ACC112 (cell line): ENCODE measurements around the gene CDH22.

Experiments
- H2AFZ ChIP-seq: fragments of 200-600 bp; sonication (generic); one replicate; pipeline ENCODE4 v1.6.0; 2017; ENCODE audit warnings: antibody characterized with exemption, low read length; ENCODE audit not compliant: unreplicated experiment
- H3K27ac ChIP-seq: fragments of 200-600 bp; sonication (generic); 2 replicates; pipeline ENCODE4 v1.5.1; 2014; ENCODE audit warnings: low read depth, mild to moderate bottlenecking, antibody characterized with exemption, low read length, moderate library complexity
- H3K27me3 ChIP-seq: fragments of 200-600 bp; sonication (generic); 2 replicates; pipeline ENCODE4 v1.6.1; 2014; ENCODE audit warnings: mild to moderate bottlenecking, antibody characterized with exemption, low read length, moderate library complexity, mixed read lengths; ENCODE audit not compliant: insufficient read depth
- H3K36me3 ChIP-seq: fragments of 200-600 bp; sonication (generic); 2 replicates; pipeline ENCODE4 v1.6.1; 2016; ENCODE audit warnings: mild to moderate bottlenecking, antibody characterized with exemption, low read length, moderate library complexity, mixed read lengths; ENCODE audit not compliant: insufficient read depth
- H3K4me1 ChIP-seq: fragments of 200-600 bp; sonication (generic); one replicate; pipeline ENCODE4 v1.6.1; 2016; ENCODE audit warnings: low read length, mixed read lengths; ENCODE audit not compliant: insufficient read depth, unreplicated experiment, control insufficient read depth
- H3K4me3 ChIP-seq: fragments of 200-600 bp; sonication (generic); 2 replicates; pipeline ENCODE4 v1.5.1; 2014; ENCODE audit warnings: mild to moderate bottlenecking, low read depth, low read length
- H3K79me2 ChIP-seq: fragments of 200-600 bp; sonication (generic); one replicate; pipeline ENCODE4 v1.6.0; 2016; ENCODE audit warnings: low read length; ENCODE audit not compliant: control insufficient read depth, unreplicated experiment, insufficient read depth

CDH22 gene

DNA sequence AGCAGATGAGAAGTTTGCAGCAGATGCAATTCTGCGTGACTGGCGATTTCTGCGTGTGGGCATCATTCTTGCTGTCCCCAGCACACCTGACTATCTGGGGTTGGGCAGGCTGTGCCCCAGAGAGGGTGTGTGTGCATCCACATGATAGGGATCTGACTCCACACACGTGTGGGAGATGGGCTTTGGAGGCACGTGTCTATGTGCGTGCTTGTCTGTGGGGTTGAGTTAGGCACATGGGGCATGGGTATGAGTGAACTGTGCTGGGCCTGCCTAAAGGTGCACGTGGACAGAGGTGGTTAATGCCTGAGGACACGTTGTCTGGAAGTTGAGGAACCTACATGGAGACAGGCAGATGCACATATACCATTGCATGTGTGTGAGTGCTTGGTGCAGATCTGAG lies 139.9 kb downstream of the CDH22 start:
- no peaks in the 10 kb centered on the region for H3K4me1 ChIP-seq
- H3K4me3 ChIP-seq, result no peak overlapping the region
- no peak overlapping the region for H2AFZ ChIP-seq
- no peaks in the 10 kb centered on the region for H3K79me2 ChIP-seq
- peaks cover 90% of the 10 kb centered on the region for H3K27me3 ChIP-seq
- no peaks in the 10 kb centered on the region for H3K36me3 ChIP-seq
- no peak overlapping the region for H3K27ac ChIP-seq

DNA sequence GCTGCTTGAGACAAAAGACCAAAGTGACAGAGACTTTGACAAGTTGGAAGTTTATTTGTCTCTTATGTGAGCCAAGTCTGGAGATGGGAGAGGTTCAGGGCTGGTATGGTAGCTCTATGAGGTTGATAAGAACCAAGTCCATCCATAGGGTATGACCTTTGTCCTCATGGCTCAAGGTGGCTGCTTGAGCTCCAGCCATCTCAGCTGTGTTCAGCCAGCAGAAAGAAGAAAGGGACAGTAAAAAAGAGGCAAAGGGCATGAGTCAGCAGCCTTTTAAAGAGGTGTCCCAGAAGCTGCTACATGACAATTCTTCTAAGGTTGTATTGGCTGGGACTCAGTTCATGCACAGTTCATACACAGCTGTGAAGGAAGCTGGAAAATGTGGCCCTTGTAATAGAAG lies 141.2 kb downstream of the CDH22 start:
- H3K27me3 ChIP-seq, result peaks cover 90% of the 10 kb centered on the region
- H3K27ac ChIP-seq, result no peak overlapping the region
- no peak overlapping the region for H2AFZ ChIP-seq
- H3K36me3 ChIP-seq, result no peaks in the 10 kb centered on the region
- no peaks in the 10 kb centered on the region for H3K4me1 ChIP-seq
- H3K4me3 ChIP-seq, result no peak overlapping the region
- H3K79me2 ChIP-seq, result no peaks in the 10 kb centered on the region

DNA sequence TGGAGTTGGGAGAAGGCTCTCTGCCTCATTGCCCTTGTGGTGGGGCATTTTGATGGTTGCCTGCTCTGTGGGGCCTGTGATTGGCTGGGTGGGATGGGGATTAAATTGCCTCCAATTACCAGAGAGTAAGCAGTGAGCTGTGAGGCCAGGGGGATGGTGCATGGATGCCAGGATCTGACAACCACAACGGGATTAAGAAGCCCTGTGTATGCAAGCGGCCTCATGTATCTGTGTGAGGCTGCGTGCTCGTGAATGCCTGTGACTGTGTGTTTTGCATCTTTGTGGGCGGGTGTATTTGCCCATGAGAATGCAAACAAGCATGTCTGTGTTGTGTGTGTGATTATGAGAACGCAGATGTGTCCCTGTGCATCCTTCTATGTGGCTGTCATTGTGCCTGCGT lies 144.0 kb downstream of the CDH22 start:
- no peak overlapping the region for H3K27ac ChIP-seq
- H3K36me3 ChIP-seq, result no peaks in the 10 kb centered on the region
- peaks cover 91% of the 10 kb centered on the region for H3K27me3 ChIP-seq
- no peaks in the 10 kb centered on the region for H3K4me1 ChIP-seq
- no peak overlapping the region for H3K4me3 ChIP-seq
- no peak overlapping the region for H2AFZ ChIP-seq
- no peaks in the 10 kb centered on the region for H3K79me2 ChIP-seq

DNA sequence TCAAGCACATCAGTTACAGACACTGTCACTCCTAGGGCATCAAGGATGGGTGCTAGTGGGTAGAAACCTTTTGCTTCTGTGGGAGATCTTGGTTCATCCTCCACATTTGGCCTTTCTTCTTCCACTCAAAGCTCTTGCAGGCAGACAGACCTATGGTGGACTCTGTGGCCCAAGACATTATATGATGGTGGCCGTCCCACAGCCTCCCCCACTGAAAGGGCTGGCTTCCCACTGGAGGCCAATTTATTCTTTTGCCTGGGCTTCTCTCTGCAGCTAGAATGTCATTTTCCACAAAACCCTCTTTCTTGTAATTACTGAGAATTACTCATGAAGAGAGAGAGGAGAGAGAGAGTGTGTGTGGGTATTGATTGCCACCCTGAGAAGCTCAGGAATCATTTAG lies 146.4 kb downstream of the CDH22 start:
- Histone ChIP-seq H3K36me3 (no peaks in the 10 kb centered on the region), H3K27me3 (peaks cover 91% of the 10 kb centered on the region), H3K4me1 (no peaks in the 10 kb centered on the region), H3K4me3 (no peak overlapping the region), H3K27ac (no peak overlapping the region), H3K79me2 (no peaks in the 10 kb centered on the region), H2AFZ (no peak overlapping the region)

DNA sequence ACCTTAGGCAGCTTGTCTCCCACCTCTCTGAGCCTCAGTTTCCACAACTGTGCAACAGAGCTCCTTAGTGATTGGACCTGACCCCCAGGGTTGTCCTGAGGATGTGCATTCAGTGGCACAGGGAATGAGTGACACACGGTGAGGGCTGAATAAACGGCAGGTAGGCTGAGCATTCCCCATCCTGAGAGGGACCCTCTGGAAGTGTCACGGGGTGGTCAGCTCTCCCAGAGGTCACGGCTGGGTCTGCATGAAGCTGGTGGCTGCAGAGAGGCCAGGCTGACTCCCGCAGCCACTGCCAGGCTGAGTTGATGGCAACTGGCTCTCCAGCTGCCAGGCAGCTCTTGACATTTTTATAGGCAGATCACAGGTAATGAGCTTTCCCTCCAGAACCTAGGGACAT lies 147.6 kb downstream of the CDH22 start:
- H3K27ac ChIP-seq, result no peak overlapping the region
- H2AFZ ChIP-seq, result no peak overlapping the region
- peaks cover 85% of the 10 kb centered on the region for H3K27me3 ChIP-seq
- no peaks in the 10 kb centered on the region for H3K36me3 ChIP-seq
- no peaks in the 10 kb centered on the region for H3K79me2 ChIP-seq
- no peak overlapping the region for H3K4me3 ChIP-seq
- no peaks in the 10 kb centered on the region for H3K4me1 ChIP-seq

DNA sequence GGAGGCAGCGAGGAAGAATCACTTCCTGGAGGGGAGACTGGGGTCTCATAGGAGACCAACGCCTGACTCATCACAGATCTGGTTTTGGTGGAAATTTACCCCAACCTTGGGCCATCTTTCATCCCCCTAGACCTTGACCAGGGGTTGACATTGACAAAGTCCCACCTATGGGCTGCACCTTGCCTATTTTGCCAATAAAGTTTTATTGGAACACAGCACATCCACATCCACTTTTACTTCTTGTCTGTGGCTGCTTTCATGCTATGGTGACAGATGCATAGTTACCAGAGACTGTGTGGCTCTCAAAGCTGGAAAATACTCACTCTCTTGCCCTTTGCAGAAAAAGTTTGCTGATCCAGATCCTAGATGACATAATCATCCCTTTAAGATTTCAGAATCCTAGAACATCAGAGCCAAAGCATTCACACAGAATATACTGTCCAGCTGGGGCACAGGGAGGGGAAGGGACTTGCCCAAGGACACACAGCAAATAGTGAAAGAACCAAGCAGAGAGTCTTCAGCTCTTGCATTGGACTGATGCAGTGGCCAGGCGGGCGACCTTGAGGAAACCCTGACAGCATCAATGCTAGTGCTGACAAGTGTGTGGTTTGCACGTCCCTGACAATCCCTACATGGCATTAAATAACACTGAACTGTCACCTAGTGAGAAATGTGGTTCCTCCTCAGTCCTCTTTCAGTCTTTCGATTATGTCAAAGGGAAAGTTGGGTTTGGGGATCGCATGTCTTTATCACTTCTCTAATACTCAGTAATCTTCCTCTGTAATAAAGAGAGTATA lies 149.0 kb downstream of the CDH22 start:
- H2AFZ ChIP-seq, result no peak overlapping the region
- H3K4me1 ChIP-seq, result no peaks in the 10 kb centered on the region
- no peaks in the 10 kb centered on the region for H3K79me2 ChIP-seq
- H3K4me3 ChIP-seq, result no peak overlapping the region
- H3K27ac ChIP-seq, result no peak overlapping the region
- peaks cover 86% of the 10 kb centered on the region for H3K27me3 ChIP-seq
- no peaks in the 10 kb centered on the region for H3K36me3 ChIP-seq

DNA sequence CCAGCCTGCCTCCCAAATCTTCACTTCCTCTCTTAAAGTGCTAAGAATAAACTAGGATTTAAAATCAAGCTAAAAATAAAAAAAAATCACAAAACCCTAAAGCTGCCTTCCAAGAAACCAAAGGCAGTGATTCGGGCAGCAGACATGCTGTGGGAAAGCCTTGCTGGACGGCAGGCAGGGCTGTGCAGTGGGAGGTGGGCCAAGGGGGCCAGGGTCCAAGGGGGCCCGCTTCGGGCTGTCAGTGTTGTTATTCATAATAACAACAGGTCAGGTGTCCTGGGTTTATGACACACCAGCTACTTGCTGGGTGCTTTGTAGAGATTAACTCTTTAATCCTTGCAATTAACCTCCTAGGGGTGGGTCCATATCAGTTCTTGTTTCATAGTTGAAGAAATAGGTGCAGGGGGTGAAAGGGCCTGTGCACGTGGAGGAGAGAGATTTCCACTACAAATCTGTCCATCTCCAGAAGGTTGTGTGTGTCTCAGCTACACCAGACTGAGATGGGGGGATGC lies 149.8 kb downstream of the CDH22 start:
- H2AFZ ChIP-seq, result no peak overlapping the region
- no peaks in the 10 kb centered on the region for H3K79me2 ChIP-seq
- H3K36me3 ChIP-seq, result no peaks in the 10 kb centered on the region
- no peak overlapping the region for H3K4me3 ChIP-seq
- H3K27me3 ChIP-seq, result peaks cover 79% of the 10 kb centered on the region
- H3K4me1 ChIP-seq, result no peaks in the 10 kb centered on the region
- no peak overlapping the region for H3K27ac ChIP-seq

DNA sequence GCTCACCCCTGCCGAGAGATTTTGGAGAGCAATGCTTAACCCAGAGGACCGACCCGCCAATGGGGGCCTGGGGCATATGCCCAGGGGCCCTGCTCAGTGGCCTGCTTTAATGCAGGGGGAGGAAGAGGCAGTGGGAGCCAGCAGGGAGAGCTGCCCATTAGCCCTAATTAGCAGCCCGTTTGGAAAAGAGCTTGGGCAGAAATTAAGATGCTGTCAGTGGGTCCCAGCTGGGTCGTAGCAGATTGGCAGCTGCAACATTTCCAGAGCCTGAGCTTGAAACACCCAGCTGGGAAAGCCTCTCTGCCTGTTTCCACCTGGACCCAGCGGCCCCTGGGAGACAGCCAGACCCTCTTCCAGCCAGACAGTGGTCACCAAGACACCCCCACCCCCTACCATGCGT lies 150.7 kb downstream of the CDH22 start:
- Histone ChIP-seq H3K27ac (no peak overlapping the region), H2AFZ (no peak overlapping the region), H3K27me3 (peaks cover 70% of the 10 kb centered on the region), H3K4me3 (no peak overlapping the region), H3K36me3 (no peaks in the 10 kb centered on the region), H3K79me2 (no peaks in the 10 kb centered on the region), H3K4me1 (no peaks in the 10 kb centered on the region)

DNA sequence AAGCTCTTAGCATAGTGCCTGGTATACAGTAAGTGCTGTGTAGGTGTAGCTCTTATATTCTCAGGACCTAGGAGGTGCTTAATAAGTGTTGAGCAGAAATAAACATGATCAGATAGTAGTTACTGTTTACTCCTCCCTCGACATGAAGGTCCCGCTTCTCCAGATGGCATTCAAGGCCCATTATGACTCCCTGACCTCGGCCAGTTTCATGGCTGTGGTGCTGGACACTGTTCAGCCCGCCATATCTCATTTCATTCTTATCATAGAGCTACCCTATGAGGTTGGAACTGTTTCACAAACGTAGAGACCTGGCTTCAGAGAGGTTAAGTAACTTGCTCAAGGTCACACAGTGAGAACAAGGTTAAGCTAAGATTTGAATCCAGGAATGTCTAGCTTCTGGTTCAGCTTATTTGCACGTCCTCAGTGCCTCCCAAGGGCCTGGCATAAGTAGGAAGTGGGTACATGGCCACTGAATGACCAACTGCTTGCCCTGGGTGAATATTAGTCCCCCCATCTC lies 151.2 kb downstream of the CDH22 start:
- Histone ChIP-seq H2AFZ (no peak overlapping the region), H3K4me3 (no peak overlapping the region), H3K4me1 (no peaks in the 10 kb centered on the region), H3K27ac (no peak overlapping the region), H3K27me3 (peaks cover 66% of the 10 kb centered on the region), H3K79me2 (no peaks in the 10 kb centered on the region), H3K36me3 (no peaks in the 10 kb centered on the region)

DNA sequence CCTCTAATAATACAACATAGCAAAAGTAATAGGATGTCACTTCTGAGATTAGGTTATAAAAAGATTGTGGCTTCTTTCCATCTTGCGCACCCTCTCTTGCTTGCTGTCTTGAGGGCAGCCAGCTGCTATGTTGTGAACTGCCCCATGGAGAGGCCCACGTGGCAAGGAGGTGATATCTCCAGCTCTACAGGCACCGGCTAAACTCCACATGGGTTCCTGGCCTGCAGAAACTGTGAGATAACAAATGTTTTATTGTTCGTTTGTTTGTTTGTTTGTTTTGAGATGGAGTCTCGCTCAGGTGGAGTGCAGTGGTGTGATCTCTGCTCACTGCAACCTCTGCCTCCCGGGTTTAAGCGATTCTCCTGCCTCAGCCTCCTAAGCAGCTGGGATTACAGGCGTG lies 152.2 kb downstream of the CDH22 start:
- no peak overlapping the region for H2AFZ ChIP-seq
- no peaks in the 10 kb centered on the region for H3K4me1 ChIP-seq
- no peak overlapping the region for H3K27ac ChIP-seq
- H3K36me3 ChIP-seq, result no peaks in the 10 kb centered on the region
- H3K79me2 ChIP-seq, result no peaks in the 10 kb centered on the region
- no peak overlapping the region for H3K4me3 ChIP-seq
- H3K27me3 ChIP-seq, result peaks cover 56% of the 10 kb centered on the region

DNA sequence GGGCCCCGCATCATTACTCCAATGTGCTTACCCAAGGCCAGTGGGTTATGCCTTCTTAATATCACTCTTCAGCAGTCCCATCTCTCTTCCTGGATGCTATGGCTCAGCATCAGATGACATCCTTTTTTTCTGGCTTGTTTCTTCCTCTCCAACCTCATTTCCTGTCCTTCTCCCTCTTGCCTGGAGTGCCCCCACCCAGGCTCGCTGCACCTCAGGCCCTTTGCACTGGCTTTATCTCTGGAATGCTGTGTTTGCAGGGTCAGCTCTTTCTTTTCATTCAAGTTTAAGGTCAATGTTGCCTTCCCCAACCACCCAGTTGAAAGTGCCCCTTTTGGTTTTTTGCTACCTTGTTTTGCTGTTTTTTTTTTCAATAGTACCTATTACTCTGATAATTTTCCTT lies 153.5 kb downstream of the CDH22 start:
- no peaks in the 10 kb centered on the region for H3K4me1 ChIP-seq
- H3K36me3 ChIP-seq, result no peaks in the 10 kb centered on the region
- H3K27me3 ChIP-seq, result peaks cover 55% of the 10 kb centered on the region
- H3K27ac ChIP-seq, result no peak overlapping the region
- no peak overlapping the region for H2AFZ ChIP-seq
- H3K79me2 ChIP-seq, result no peaks in the 10 kb centered on the region
- no peak overlapping the region for H3K4me3 ChIP-seq
